ENCODE data around the gene C3AR1. TPM values are rescaled to one million over a fixed set of nuclear protein-coding genes. Genes with fewer than 3 reads are reported as not detected.
"Not testable (repeated sequence)": the region's sequence is repeated elsewhere in the genome, so short reads cannot be mapped to it uniquely, and the experiment has no call there.

C3AR1 gene
- total RNA-seq: 0.22 TPM in 1 of 2 replicates, not detected in the other

GRCh38 chr12:8065991-8066594, at the start of gene C3AR1:
TSS of gene C3AR1 (minus strand) at chr12:8066359. CDS start at chr12:8060185, 6,174 bp downstream.
- DNase-seq (ENCODE audit: low read depth in 2 of 2): peak; percentile 20 to 91

- DNase-seq (ENCODE audit: low read depth in 2 of 2): not testable (repeated sequence)
Observed at GRCh38 chr12:8113117-8113516, 47.0 kb upstream of the C3AR1 start.

- peak; percentile 91 for DNase-seq (ENCODE audit: low read depth in 2 of 2)
Observed at GRCh38 chr12:8108808-8109398, 42.7 kb upstream of the C3AR1 start.

DNA sequence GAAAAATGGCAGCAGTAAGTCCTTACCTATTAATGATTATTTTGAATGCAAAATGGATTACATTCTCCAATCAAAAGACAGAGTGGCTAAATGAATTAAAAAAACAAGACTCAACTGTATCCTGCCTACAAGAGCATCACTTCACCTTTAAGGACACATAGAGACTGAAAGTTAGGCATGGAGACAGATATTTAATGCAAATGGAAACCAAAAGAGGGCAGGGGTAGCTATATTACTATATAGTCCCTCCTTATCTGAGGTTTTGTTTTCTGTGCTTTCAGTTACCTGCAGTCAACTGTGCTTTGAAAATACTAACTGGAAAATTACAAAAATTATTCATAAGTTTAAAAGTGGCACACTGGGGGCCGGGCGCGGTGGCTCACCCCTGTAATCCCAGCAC, 33.1 kb upstream of the C3AR1 start:
- DNase-seq (ENCODE audit: low read depth in 2 of 2): no peak

DNA sequence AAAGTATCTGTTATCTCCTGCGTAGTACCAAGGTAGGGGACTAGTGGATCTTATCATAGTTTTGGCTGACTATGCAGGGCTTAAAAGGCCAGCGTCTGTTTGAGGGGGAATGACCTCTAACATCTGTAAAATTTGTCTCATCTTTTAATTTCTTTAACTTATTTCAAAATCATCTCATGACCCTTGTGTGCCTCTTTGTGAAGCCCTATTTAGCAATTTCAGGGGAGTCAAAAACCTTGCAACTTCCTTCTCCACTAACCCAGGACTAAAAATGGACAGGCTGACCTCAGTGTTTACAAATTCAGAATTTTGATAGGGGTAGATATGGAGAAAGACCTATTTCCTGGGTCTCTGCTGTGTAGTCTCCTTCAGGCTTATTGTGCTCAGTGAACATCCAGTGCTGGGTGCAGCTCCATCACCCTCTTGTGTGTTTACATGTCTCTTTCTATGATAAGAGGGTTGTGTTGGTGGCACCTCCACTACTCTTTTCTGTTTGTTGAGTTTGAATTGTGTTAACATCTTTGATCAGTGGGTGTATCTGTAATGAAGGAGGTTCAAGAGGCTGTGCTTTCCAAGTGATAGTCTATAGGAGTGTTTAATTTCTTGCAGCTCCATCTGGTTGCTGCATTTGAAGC, 30.2 kb upstream of the C3AR1 start:
- no peak for DNase-seq (ENCODE audit: low read depth in 2 of 2)

DNA sequence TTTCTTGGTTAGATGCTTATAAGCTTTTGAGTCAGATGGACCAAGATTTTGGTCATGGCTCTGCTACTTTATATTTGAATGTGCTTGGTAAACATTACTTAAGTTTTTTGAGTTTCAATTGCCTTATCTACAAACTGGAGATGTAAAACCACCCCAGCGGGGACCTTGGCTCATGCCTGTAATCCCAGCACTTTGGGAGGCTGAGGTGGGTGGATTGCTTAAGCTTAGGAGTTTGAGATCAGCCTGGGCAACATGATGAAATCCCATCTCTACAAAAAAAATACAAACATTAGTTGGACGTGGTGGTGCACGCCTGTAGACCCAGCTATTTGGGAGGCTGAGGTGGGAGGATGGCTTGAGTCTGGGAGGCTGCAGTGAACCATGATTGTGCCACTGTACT, 27.1 kb upstream of the C3AR1 start:
- no peak for DNase-seq (ENCODE audit: low read depth in 2 of 2)

DNA sequence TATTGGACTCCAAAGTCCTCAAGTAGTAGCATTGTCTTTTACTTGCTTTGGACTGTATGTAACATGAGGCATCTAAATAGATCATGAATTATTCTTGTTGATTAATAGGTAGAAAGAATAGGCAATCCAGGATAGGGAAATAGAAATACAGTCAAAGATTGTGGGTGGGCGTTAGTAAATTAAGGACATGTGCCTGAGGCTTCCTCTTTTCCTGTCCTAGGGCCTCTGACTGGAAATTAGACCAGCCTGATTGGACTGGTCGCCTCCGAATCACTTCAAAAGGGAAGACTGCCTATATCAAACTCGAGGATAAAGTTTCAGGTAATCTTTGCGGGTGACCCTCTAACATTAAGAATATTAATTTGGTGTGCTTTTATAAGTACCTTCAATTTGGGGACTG, 23.6 kb upstream of the C3AR1 start:
- DNase-seq (ENCODE audit: low read depth in 2 of 2): no peak

GRCh38 chr12:8089277-8089676, 23.1 kb upstream of the C3AR1 start:
- not testable (repeated sequence) for DNase-seq (ENCODE audit: low read depth in 2 of 2)

- no peak for DNase-seq (ENCODE audit: low read depth in 2 of 2)
Observed at GRCh38 chr12:8088574-8088973, 22.4 kb upstream of the C3AR1 start.

DNA sequence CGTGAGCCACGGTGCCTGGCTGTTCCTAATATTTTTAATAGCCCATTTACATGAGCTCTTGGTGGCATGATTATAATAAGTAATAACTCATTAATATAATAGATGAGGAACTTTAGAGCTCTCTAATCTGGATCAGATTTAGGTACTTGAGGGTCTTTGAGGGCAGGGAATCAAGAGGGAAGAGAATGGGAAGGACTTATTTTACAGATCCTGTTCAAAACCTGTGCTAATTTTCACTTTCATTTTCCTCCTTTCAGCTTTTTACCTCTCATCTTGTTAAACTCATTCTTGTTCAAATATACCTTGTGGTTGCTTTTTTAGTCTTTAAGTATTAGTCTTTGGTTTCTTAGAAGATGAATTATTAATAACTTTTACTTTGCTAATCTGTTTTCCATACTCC, 21.5 kb upstream of the C3AR1 start:
- DNase-seq (ENCODE audit: low read depth in 2 of 2): no peak

- not testable (repeated sequence) for DNase-seq (ENCODE audit: low read depth in 2 of 2)
Observed at GRCh38 chr12:8084351-8084750, 18.2 kb upstream of the C3AR1 start.

- DNase-seq (ENCODE audit: low read depth in 2 of 2): no peak
Observed at GRCh38 chr12:8082808-8083100, 16.6 kb upstream of the C3AR1 start.

- peak in 1 of 2 donors; percentile 14 for DNase-seq (ENCODE audit: low read depth in 2 of 2)
Observed at GRCh38 chr12:8081251-8081920, 15.2 kb upstream of the C3AR1 start.

DNA sequence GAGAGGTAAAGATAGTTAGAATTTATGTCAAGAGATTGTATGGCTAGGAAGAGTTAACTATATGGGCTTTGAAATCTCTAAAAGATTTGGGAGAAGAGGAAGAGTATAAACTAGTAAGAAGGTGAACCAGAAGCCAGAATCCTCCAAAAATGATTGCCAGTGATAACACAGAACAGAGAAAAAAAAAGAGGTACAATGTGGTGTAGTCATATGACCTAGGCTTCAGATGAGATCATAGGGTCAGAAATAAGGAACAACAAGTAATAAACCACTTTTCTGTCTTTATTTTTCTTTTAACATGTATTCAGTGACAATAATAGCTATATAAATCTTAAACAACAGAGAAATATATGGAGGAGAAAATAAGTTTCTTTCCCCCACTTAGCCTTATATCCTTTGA, 14.0 kb upstream of the C3AR1 start:
- DNase-seq (ENCODE audit: low read depth in 2 of 2): no peak

GRCh38 chr12:8078916-8079315, 12.8 kb upstream of the C3AR1 start:
- DNase-seq (ENCODE audit: low read depth in 2 of 2): no peak

DNA sequence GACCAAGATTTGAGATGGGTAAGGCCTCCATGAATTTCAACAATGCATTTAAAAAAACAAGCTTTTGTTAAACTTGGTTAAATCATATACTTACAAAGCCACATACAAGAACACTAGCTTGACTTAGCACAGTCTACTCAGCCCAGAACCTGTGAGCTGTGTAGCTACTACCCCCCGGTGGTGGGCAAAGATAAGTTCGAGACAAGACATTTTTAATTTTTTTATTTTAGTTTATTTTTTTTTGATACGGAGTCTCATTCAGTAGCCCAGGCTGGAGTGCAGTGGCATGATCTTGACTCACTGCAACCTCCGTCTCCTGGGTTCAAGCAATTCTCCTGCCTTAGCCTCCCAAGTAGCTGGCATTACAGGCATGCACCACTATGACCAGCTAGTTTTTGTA, 12.2 kb upstream of the C3AR1 start:
- DNase-seq (ENCODE audit: low read depth in 2 of 2): peak; percentile 78 to 90

GRCh38 chr12:8077207-8077606, 11.0 kb upstream of the C3AR1 start:
- DNase-seq (ENCODE audit: low read depth in 2 of 2): peak in 1 of 2 donors; percentile 72

- DNase-seq (ENCODE audit: low read depth in 2 of 2): no peak
Observed at GRCh38 chr12:8076366-8076765, 10.2 kb upstream of the C3AR1 start.

- no peak for DNase-seq (ENCODE audit: low read depth in 2 of 2)
Observed at GRCh38 chr12:8075935-8076334, 9.8 kb upstream of the C3AR1 start.

GRCh38 chr12:8071820-8072219, 5.7 kb upstream of the C3AR1 start:
- not testable (repeated sequence) for DNase-seq (ENCODE audit: low read depth in 2 of 2)

GRCh38 chr12:8069582-8069981, 3.4 kb upstream of the C3AR1 start:
- no peak for DNase-seq (ENCODE audit: low read depth in 2 of 2)

- no peak for DNase-seq (ENCODE audit: low read depth in 2 of 2)
Observed at GRCh38 chr12:8064131-8064530, 2.0 kb downstream of the C3AR1 start.

GRCh38 chr12:8058506-8058905, 7.7 kb downstream of the C3AR1 start:
- no peak for DNase-seq (ENCODE audit: low read depth in 2 of 2)
